Measurements from ENCODE around the gene APOC1.
"Not testable (repeated sequence)": the region's sequence is repeated elsewhere in the genome, so short reads cannot be mapped to it uniquely, and the experiment has no call there.

APOC1 gene

DNA sequence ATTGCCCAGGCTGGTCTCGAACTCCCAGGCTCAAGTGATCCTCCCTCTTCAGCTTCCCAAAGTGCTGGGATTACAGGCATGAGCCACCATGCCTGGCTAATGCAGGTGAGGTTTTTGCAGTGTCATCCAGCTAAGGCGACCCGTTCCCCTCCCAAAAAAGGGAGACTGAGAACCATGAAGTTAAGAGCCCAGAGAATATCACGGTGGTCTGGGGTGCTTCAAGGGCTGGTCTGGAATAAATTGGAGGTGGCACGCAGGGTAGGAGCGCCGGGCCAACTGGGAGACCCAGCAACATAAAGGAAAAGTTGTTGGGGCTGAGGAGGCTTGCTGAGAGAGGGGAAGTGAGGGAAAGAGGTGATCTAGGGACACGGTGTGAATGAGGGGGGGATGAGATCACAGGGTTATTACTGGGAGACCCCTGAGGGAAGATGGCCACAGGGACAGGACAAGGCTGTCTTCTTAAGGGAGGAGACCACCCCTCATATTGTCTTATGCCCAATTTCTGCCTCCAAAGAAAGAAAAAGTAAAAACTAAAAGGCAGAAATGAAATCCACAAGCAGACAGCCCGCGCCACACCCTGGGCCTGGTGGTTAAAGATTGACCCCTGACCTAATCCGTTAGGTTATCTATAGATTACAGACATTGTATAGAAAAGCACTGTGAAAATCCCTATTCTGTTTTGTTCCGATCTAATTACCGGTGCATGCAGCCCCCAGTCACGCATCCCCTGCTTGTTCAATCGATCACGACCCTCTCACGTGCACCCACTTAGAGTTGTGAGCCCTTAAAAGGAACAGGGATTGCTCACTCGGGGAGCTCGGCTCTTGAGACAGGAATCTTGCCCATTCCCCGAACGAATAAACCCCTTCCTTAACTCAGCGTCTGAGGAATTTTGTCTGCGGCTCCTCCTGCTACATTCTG, 636 bp upstream of the APOC1 start:
- DNase-seq, result not testable (repeated sequence)

DNA sequence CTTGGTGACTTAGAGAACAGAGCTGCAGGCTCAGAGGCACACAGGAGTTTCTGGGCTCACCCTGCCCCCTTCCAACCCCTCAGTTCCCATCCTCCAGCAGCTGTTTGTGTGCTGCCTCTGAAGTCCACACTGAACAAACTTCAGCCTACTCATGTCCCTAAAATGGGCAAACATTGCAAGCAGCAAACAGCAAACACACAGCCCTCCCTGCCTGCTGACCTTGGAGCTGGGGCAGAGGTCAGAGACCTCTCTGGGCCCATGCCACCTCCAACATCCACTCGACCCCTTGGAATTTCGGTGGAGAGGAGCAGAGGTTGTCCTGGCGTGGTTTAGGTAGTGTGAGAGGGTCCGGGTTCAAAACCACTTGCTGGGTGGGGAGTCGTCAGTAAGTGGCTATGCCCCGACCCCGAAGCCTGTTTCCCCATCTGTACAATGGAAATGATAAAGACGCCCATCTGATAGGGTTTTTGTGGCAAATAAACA, 9.9 kb downstream of the APOC1 start:
- no peak for DNase-seq

DNA sequence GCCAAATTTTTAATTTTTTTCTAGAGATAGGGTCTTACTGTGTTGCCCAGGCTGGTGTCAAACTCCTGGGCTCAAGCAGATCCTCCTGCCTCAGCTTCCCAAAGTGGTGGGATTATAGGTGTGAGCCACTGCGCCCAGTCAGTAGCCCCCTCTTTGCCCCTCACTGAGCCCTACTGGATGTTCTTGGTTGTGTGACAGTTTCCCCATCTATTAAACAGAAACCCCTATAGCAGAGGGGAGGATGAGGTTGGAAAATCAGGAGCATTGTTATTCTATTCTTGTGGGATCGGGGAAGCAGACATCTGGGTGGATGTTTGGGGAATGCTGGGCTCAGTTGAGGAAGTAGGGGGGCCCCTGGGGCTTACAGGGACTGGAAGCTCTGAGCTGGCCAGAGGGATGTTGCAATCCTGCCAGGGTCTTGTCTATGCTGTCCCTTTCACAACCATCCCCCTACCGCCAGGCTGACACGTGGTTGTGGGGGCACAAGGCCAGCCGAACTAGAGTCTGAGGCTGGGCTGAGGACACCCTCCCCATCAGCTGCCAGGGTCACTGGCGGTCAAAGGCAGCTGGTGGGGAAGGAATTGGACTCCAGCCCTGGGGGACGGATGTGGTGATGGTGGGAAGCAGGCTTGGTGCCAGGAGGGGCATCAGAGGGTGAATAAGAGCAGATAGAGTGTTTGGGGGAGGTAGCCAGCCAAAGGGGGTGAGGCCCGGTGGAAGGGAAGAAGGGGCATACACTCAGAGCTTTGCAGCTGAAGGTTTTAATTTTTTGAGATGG, 10.9 kb downstream of the APOC1 start:
- no peak for DNase-seq

DNA sequence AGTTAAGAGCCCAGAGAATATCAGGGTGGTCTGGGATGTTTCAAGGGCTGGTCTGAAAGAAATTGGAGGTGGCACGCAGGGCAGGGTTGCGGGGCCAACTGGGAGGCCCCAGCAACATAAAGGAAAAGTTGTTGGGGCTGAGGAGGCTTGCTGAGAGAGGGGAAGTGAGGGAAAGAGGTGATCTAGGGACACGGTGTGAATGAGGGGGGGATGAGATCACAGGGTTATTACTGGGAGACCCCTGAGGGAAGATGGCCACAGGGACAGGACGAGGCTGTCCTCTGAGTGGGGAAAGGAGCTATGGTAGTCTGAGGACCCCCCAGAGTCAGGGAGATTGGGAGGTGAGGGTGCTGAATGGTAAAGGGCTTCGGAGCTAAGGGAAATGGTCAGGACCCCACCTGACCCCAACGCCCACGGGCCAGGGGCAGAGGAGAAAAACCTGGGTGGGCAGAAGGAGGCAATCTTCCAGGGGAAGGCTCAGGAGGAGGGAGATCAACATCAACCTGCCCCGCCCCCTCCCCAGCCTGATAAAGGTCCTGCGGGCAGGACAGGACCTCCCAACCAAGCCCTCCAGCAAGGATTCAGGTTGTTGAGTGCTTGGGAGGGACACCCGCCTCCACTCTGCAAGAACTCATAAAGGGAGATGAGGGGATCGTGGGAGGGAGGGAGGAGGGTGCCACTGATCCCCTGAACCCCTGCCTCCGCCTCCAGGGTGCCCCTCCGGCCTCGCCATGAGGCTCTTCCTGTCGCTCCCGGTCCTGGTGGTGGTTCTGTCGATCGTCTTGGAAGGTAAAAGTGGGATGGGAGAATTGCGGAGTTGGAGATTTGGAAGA, 12.1 kb downstream of the APOC1 start:
- DNase-seq, result not testable (repeated sequence)

DNA sequence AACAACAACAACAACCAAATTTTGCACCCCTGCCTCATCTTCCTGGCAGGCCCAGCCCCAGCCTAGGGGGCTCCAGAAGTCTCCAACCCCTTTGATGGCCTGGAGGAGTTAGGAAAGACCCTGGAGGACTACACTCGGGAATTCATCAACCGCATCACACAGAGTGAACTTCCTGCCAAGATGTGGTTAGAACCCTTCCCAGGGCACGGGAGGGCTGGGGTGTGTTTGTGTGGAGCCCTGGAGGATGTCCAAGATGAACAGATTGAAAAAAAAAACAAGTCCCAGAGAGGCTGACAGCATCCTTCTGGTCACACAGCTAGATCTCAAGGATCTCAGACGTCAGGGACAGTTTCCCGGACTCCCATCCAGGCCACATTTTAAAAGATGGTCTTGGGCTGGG, 13.3 kb downstream of the APOC1 start:
- DNase-seq, result no peak

DNA sequence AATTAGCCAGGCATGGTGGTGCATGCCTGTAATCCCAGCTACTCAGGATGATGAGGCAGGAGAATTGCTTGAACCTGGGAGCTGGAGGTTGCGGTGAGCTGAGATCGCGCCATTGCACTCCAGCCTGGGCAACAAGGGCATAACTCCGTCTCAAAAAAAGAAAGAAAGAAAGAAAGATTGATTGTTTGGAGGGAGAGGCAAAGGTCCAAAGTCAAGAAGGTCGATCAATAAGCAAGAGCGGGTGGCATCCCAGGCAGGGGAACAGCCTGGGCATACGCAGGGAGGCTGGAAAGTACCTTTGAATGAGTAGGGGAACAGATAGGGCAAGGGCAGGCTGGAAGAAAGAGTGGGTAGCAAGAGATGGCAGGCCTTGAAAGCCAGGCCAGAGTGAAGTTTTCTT, 15.7 kb downstream of the APOC1 start:
- DNase-seq, result no peak

DNA sequence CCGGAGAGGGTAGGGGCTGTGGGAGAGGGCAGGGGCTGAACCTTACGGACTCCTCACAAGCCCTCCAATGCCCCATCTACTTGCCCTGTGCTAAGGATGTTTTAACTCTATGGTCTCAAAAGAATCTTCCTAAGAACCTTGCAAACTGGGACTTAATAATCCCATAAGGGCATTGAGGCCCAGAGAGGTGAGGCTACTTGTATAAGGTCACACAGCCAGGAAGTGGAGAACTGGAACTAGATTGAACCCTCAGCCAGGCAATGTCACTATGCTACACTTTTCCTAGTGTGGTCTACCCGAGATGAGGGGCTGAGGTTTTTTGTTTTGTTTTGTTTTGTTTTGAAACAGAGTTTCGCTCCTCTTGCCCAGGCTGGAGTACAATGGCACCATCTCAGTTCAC, 17.1 kb downstream of the APOC1 start:
- DNase-seq, result no peak

DNA sequence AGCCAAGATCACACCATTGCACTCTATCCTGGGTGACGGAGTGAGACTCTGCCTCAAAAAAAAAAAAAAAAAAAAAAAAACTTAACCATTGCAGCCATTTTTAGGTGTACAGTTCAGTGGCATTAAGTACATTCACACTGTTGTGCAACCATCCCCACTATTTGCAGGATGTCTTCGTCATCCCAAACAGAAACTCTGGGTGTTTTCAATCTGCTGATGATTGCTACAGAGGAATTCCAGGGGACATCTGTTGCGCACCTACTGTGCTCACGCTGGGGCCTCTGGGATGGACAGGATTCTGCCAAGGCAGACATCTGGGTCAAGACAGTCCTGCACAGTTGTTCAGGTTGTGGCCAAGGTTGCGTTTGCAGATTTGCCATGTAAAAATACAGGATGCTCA, 25.3 kb downstream of the APOC1 start:
- DNase-seq, result no peak

DNA sequence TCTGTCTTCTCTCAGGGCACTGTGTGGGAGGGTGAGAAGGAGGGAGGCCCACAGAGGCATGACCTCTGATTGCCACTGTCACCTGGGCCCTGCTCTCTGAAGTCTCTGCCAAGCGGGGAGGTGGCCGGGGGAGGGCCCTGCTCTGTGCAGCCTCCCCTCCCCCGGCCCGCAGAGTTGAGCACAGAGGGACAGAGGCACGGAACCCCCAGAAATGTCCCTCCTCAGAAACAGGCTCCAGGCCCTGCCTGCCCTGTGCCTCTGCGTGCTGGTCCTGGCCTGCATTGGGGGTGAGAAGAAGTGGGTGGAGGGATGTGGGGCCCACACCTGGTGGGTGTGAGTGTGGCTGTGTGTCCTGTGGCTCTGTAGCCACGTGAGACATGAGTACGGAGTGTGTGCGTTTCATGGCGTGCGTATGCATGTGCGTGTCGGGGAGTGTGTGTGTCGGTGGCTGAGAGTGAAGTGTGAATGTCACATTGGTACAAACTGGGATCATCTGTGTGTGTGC, 27.7 kb downstream of the APOC1 start, which contains the start of gene APOC4:
TSS of gene APOC4 (plus strand) at position 171 of the 505 bp plus-strand sequence. CDS start at position 212, 41 bp downstream.
- no peak for DNase-seq

DNA sequence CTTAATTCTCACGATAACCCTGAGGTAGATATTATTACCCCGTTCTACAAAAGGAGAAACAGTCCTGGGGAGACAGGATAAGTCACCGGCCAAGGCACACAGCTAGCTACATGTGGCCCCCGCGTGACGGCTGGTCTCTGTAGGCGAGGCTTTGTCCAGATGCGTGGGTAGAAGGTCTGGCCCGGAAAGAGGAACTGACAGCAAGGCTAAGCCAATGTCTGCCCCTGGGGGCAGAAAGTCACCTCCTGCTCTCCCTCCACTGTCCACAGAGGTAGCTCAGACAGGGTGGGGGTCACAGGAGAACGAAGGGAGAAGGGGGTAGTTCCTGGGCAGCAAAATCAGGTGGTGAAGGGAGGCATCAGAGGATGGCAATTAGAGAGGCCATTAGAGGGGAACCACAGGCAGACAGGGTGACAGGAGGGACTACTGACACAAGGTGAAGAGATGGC, 29.4 kb downstream of the APOC1 start:
- DNase-seq, result no peak

DNA sequence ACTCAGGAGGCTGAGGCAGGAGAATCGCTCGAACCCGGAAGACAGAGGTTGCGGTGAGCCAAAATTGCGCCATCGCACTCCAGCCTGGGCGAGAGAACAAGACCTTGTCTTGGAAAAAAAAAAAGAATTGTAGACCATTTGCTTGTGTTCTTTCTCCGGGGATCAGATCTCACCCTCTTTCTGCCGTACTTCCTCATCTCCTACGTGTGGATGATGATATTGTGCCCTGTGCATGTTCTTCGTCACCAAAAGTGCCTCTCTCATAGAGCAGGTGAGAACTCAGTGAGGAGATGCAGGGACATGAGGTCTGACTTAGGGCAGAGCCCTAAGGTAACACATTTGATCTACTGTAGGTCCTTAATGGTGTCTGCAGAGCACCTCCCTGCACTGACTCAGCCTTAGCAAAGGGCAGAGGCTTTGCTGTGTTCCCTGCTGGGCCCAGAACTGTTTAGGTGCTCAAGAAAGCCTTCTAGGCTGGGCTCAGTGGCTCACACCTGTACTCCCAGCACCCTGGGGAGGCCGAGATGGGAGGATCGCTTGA, 32.7 kb downstream of the APOC1 start:
- DNase-seq, result no peak

DNA sequence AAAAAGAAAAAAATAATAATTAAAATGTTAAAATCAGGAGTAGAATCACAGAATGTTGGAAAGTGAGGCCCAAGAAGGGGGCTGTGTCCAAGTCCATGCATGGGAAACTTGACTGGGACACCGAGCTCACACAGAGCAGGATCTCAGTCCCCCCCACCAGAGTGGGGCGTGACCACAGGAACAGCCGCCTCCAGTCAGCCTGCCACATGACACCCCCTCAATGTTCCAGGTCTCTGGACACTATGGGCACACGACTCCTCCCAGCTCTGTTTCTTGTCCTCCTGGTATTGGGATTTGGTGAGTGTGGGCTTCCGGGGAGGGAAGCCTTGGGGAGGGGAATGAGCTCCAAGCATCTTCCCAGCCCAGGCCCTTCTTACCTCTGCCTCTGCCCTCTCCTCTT, 33.8 kb downstream of the APOC1 start:
- no peak for DNase-seq

DNA sequence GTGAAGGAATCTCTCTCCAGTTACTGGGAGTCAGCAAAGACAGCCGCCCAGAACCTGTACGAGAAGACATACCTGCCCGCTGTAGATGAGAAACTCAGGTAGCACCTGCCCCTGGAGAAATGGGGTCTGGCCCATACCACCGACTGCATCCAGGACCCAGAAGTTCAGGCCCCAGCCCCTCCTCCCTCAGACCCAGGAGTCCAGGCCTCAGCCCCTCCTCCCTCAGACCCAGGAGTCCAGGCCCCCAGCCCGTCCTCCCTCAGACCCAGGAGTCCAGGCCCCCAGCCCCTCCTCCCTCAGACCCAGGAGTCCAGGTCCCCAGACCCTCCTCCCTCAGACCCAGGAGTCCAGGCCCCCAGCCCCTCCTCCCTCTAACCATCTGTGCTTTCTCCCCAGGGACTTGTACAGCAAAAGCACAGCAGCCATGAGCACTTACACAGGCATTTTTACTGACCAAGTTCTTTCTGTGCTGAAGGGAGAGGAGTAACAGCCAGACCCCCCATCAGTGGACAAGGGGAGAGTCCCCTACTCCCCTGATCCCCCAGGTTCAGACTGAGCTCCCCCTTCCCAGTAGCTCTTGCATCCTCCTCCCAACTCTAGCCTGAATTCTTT, 34.5 kb downstream of the APOC1 start:
- DNase-seq, result no peak

DNA sequence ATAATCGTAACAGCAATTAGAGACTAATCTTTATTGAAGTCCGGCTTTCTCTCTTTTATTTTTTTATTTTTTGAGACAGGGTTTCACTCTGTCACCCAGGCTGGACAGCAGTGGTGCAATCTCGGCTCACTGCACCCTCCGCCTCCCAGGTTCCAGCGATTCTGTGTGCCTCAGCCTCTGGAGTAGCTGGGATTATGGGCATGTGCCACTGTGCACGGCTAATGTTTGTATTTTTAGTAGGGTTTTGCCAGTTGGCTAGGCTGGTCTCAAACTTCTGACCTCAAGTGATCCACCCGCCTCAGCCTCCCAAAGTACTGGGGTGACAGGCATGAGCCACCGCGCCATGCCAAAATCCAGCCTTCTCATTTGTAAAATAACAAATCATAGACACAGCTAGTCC, 35.1 kb downstream of the APOC1 start:
- DNase-seq, result no peak

DNA sequence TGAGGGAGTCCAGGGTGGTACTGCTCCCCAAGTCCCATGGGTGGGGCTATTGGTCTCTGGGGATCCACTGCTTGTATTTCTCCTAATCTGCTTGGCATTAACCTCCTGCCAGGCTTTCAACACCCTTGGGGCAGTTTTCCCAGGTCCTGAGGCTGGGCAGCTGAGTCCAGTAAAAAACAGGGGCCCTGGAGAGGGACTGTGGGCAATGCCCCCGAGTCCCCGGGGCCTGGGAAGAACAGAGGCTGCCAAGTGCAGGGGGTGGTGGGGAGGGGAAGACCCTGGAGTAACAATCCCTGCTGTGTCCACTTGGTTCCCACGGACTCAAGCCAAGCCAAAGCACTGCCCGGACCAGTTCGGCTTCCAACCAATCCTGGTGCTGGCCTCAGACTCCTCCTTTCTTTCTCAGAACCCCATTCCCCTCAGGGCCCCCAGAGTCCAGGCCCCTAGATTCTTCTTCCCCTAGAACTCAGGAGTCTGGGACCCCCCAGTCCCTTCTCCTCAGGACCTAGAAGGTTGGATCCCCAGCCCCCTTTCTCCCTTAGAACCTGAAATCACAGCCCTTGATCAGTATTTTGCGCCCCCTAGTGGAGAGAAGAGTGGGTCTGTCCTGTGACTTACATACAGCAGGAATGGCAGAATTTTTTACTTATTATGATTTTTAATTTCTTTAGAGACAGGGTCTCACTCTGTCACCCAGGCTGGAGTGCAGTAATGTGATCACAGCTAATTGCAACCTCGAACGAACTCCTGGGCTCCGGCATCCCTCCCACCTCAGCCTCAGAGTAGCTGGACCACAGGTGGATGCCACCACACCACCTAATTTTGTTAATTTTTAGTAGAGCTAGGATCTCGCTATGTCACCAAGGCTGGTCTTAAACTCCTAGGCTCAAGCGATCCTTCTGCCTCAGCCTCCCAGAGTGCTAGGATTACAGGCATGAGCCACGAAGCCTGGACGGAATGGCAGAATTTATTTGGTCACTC, 37.1 kb downstream of the APOC1 start:
- DNase-seq, result peak; percentile 50 to 85 (median 74)

DNA sequence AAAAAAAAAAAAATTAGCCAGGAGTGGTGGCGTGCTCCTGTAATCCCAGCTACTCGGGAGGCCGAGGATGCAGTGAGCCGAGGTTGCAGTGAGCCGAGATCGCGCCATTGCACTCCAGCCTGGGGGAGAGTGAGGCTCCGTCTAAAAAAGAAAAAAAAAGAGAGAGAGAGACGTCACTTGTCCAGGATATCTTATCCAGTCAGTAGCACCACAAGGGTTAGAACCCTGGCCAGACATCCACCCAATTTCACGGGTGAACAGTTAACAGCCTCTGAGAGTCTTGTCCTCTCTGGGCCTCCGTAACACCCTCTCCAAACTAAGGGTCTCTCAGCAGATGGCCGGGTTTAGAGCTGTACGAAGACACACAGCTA, 39.9 kb downstream of the APOC1 start:
- no peak for DNase-seq

DNA sequence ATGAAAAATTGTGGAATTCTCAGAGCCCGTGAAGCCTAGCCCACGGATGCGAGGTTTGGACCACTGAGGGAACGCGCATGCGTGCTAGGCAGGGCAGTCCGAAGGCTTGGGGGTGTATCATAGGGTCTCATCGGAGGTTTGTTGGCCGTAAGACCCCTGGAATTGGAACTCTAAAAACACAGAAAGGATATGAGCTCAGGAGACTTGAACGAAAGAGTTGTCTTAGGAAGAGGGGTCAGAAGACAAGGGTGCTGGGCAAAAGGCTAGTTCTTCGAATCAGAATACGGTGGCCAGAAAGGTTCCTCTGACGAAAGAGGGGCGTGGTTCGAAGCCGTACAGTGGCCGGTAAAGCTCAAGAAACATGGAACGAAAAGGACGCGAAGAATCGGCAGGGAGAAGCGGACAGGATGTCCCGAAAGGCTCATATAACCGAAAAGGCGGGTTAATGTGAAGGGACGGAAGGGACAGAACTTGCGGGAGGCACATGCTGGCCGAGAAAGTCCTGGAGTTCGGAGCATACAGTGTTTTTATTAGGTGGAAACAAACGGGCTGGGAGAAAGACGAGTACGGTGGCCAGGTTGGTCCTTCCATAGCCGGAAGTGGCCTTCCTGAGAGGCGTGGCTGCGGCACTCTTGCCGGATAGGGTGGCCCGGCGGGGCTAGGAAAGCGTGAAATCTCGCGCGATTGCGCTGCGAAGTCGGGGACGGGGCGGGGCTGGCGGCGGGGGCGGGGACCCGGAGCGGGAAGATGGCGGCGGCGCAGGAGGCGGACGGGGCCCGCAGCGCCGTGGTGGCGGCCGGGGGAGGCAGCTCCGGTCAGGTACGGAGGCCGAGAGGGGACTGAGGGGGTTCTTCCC, 40.5 kb downstream of the APOC1 start, which contains the start of gene CLPTM1:
TSS of gene CLPTM1 (plus strand) at position 732 of the 856 bp plus-strand sequence. CDS start at position 748, 16 bp downstream.
- peak; percentile 97 to 98 (median 98) for DNase-seq

DNA sequence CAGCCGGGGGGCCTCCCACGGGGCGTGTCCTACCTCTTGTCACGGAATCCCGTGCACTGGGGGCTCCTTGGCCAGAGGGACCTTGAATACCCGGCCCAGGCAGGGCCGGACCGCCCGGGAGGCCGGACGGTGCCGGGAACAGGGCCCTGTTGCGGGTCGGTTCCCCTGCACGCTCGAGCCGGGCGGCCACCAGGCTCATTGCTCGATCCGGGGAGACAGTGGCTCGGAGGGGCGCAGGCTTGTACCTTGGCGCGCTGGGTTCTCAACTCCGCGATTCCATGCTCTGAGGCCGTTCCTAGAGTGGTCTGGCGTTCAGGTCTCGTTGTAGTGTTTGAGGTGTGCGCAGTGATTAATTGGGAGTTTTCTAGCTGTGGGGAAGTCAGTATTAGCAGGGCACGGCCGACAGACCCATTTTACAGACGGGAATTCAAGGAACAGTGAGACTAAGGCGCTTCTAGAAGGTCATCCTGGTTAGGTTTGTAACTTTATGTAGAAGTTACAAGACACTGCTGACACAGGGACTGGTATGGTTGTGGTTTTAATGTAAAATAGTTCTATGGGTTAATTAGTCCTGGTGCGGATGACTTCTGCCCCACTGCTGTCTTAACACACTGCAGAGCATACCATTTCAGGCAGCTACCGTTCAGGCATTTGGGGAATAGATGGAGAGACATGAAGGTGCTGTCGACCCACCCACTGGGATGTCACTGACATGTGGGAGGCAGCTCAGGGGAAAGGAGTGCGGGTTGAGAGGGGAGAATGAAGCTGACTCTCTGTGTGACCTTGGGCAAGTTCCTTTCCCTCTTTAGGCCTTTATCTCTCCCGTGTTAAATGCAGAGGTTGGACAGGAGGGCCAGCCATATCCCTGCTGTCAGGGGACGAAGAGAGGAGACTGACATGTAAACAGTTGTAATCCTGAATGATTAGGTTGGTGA, 41.4 kb downstream of the APOC1 start:
- peak in 1 of 3 experiments; percentile 54 for DNase-seq

Data from NCI-H1417 (cell line).